Ascending aorta (tissue), 2 donors: ENCODE results near the gene MTARC2. TPM values are rescaled to one million over a fixed set of nuclear protein-coding genes. Genes with fewer than 3 reads are reported as not detected.

Experiments
- DNase-seq, 2 donors: peaks; one replicate each; pipeline ENCODE4 v3.0.0-alpha.2; 2019; ENCODE audit warnings: low spot score in 2 of 2
- H3K27ac ChIP-seq, 2 donors: fragments of 200-600 bp; sonication (generic); one replicate each; pipeline ENCODE4 v1.5.1; 2016 to 2017; ENCODE audit warnings: mild to moderate bottlenecking in 1 of 2
- H3K27me3 ChIP-seq: fragments of 200-600 bp; sonication (generic); one replicate; pipeline ENCODE4 v1.5.1; 2017
- H3K36me3 ChIP-seq, 2 donors: fragments of 200-600 bp; sonication (generic); one replicate each; pipeline ENCODE4 v1.5.1; 2016
- H3K4me1 ChIP-seq, 2 donors: fragments of 200-600 bp; sonication (generic); one replicate each; pipeline ENCODE4 v1.5.1; 2016 to 2017; ENCODE audit warnings: mild to moderate bottlenecking in 1 of 2
- H3K4me3 ChIP-seq, 2 donors: fragments of 200-600 bp; sonication (generic); one replicate each; pipeline ENCODE4 v1.5.1; 2016 to 2017; ENCODE audit warnings: mild to moderate bottlenecking in 1 of 2
- H3K9me3 ChIP-seq, 2 donors: fragments of 200-600 bp; sonication (generic); one replicate each; pipeline ENCODE4 v1.5.1; 2016
- CTCF ChIP-seq, 3 experiments: fragments of 200-600 bp in 2 of 3; fragments of 450-650 bp in 1 of 3; sonication (generic) in 2 of 3; IDR thresholded peaks; one replicate each; pipeline ENCODE4 v1.5.1; 2016 to 2019; ENCODE audit warnings: antibody characterized with exemption in 3 of 3, mild to moderate bottlenecking in 1 of 3, moderate library complexity in 1 of 3
- intact Hi-C: fragments of 100-400 bp; cut with DNase I; formaldehyde crosslinking; loops from one replicate; pipeline ENCODE4 v1.15.1; 2023
- total RNA-seq: library from RNA; depleted of rRNA; stranded (reverse); fragments of >200 nt; gene quantifications from one replicate; pipeline ENCODE4 v1.1.0, GENCODE V29; 2016

Gene MTARC2
- total RNA-seq, 1 donor from 2014 or later: 23.7 TPM

- intact Hi-C loops: no loop called here
- Histone ChIP-seq H3K27ac (no peak overlapping the region), H3K4me3 (no peak overlapping the region), H3K4me1 (no peaks in the 10 kb centered on the region), H3K36me3 (no peaks in the 10 kb centered on the region), H3K9me3 (no peaks in the 10 kb centered on the region), H3K27me3 (no peaks in the 10 kb centered on the region)
- no peak for TF ChIP-seq CTCF (IDR thresholded peaks at IDR 0.05)
- no peak for DNase-seq
These were observed 45.3 kb upstream of the MTARC2 start for GRCh38 chr1:220702733-220703270.

- no peaks in the 10 kb centered on the region for H3K36me3 ChIP-seq
- H3K9me3 ChIP-seq: no peaks in the 10 kb centered on the region
- no peaks in the 10 kb centered on the region for H3K27me3 ChIP-seq
- H3K27ac ChIP-seq: no peak overlapping the region
- H3K4me3 ChIP-seq: no peak overlapping the region
- intact Hi-C loops: no loop called here
- no peaks in the 10 kb centered on the region for H3K4me1 ChIP-seq
- no peak for TF ChIP-seq CTCF (IDR thresholded peaks at IDR 0.05)
- no peak for DNase-seq
These were observed 44.8 kb upstream of the MTARC2 start for GRCh38 chr1:220703305-220703704.

GRCh38 chr1:220705782-220706181, 42.3 kb upstream of the MTARC2 start:
- Histone ChIP-seq H3K27me3 (no peaks in the 10 kb centered on the region), H3K9me3 (no peaks in the 10 kb centered on the region), H3K36me3 (no peaks in the 10 kb centered on the region), H3K4me3 (no peak overlapping the region), H3K27ac (no peak overlapping the region), H3K4me1 (no peaks in the 10 kb centered on the region)
- no peak for DNase-seq
- no peak for TF ChIP-seq CTCF (IDR thresholded peaks at IDR 0.05)
- intact Hi-C loops: no loop called here

- TF ChIP-seq CTCF (IDR thresholded peaks at IDR 0.05): no peak
- H3K4me3 ChIP-seq: no peak overlapping the region
- no peaks in the 10 kb centered on the region for H3K36me3 ChIP-seq
These were observed 41.6 kb upstream of the MTARC2 start for GRCh38 chr1:220706480-220706879.

GRCh38 chr1:220707160-220707559, 41.0 kb upstream of the MTARC2 start:
- intact Hi-C loops: no loop called here
- no peak for TF ChIP-seq CTCF (IDR thresholded peaks at IDR 0.05)

More at GRCh38 chr1:220706480-220706879, 41.6 kb upstream of the MTARC2 start:
- H3K4me1 ChIP-seq: no peaks in the 10 kb centered on the region
- H3K27ac ChIP-seq: no peak overlapping the region
- H3K9me3 ChIP-seq: no peaks in the 10 kb centered on the region
- DNase-seq: no peak
- intact Hi-C loops: no loop called here
- no peaks in the 10 kb centered on the region for H3K27me3 ChIP-seq

GRCh38 chr1:220708244-220708643, 39.9 kb upstream of the MTARC2 start:
- H3K27me3 ChIP-seq: no peaks in the 10 kb centered on the region
- TF ChIP-seq CTCF (IDR thresholded peaks at IDR 0.05): no peak
- DNase-seq: no peak

More at GRCh38 chr1:220707160-220707559, 41.0 kb upstream of the MTARC2 start:
- Histone ChIP-seq H3K27me3 (no peaks in the 10 kb centered on the region), H3K4me3 (no peak overlapping the region), H3K9me3 (no peaks in the 10 kb centered on the region), H3K4me1 (no peaks in the 10 kb centered on the region), H3K27ac (no peak overlapping the region), H3K36me3 (no peaks in the 10 kb centered on the region)
- DNase-seq: no peak

More at GRCh38 chr1:220708244-220708643, 39.9 kb upstream of the MTARC2 start:
- Histone ChIP-seq H3K4me3 (no peak overlapping the region), H3K27ac (no peak overlapping the region), H3K36me3 (no peaks in the 10 kb centered on the region), H3K9me3 (no peaks in the 10 kb centered on the region), H3K4me1 (no peaks in the 10 kb centered on the region)
- intact Hi-C loops: no loop called here
